Kidney (tissue), 14 donors: ENCODE results near the gene CENPA. TPM values are rescaled to one million over a fixed set of nuclear protein-coding genes. Genes with fewer than 3 reads are reported as not detected.
A peak's percentile ranks its signal among the peaks of the same experiment; 100 is the strongest.
"Not testable (repeated sequence)": the region's sequence is repeated elsewhere in the genome, so short reads cannot be mapped to it uniquely, and the experiment has no call there.

Source experiments
- DNase-seq, 5 donors: peaks; one replicate each; pipeline ENCODE4 v3.0.0-alpha.2; 2013 to 2020
- FAIRE-seq: peaks from 2 replicates; lab custom pipeline; 2012; peaks lifted over from hg19 to GRCh38; lab: Jason Lieb, UNC
- H3K27ac ChIP-seq, 2 donors: one replicate each; pipeline ENCODE4 v1.7.0; 2013; ENCODE audit warnings: low read depth in 2 of 2, low read length in 2 of 2, inconsistent platforms in 1 of 2
- H3K27me3 ChIP-seq: one replicate; pipeline ENCODE4 v1.7.1; 2013; ENCODE audit warnings: low read length, inconsistent platforms; ENCODE audit not compliant: control insufficient read depth, insufficient read depth
- H3K36me3 ChIP-seq, 3 donors: one replicate each; pipeline versions ENCODE4 v1.7.0 to v1.7.1; 2013; ENCODE audit warnings: low read length in 3 of 3, control low read depth in 1 of 3, inconsistent platforms in 1 of 3; ENCODE audit not compliant: insufficient read depth in 3 of 3, control insufficient read depth in 2 of 3
- H3K4me1 ChIP-seq, 3 donors: one replicate each; pipeline versions ENCODE4 v1.7.0 to v1.7.1; 2013; ENCODE audit warnings: low read length in 3 of 3, inconsistent platforms in 1 of 3, low read depth in 1 of 3; ENCODE audit not compliant: control insufficient read depth in 2 of 3, insufficient read depth in 2 of 3
- H3K4me3 ChIP-seq, 3 donors: one replicate each; pipeline versions ENCODE4 v1.7.0 to v1.8.1; 2013; ENCODE audit warnings: low read length in 3 of 3, control low read depth in 1 of 3, inconsistent platforms in 1 of 3
- H3K9ac ChIP-seq, 3 donors: one replicate each; pipeline versions ENCODE4 v1.7.0 to v1.7.1; 2013; ENCODE audit warnings: low read length in 3 of 3, control low read depth in 1 of 3, inconsistent platforms in 1 of 3
- H3K9me3 ChIP-seq, 3 donors: one replicate each; pipeline versions ENCODE4 v1.7.0 to v1.7.1; 2013; ENCODE audit warnings: low read length in 3 of 3, control low read depth in 1 of 3, inconsistent platforms in 1 of 3; ENCODE audit not compliant: control insufficient read depth in 2 of 3, insufficient read depth in 1 of 3
- CTCF ChIP-seq: IDR thresholded peaks from 3 replicates; pipeline ENCODE4 v1.5.1; 2012; ENCODE audit warnings: mild to moderate bottlenecking, moderate library complexity, borderline replicate concordance; ENCODE audit not compliant: insufficient read depth; ENCODE audit errors: extremely low read depth
- intact Hi-C: fragments of 100-400 bp; cut with DNase I; formaldehyde crosslinking; loops from one replicate; pipeline ENCODE4 v1.11.1; 2022
- polyA plus RNA-seq: library from polyadenylated mRNA; stranded (reverse); fragments of 350-450 nt; fragmentation: Illumina TruSeq; extraction: RNeasy Lipid Tissue Mini Kit (QIAGEN cat#74804); gene quantifications from one replicate; pipeline ENCODE4 v1.2.3, GENCODE V29; 2014; ENCODE audit warnings: low read depth, low replicate concordance; ENCODE audit not compliant: insufficient read depth
- total RNA-seq: library from RNA; stranded (reverse); fragmentation: NEBNext Ultra II Directional; extraction: Animal tissue kit (Norgen Biotek cat#: 25700); gene quantifications from one replicate; pipeline ENCODE4 v1.2.1, GENCODE V29; 2021
- donor health status: control.
- donor health status: control.
- donor health status: control.
- donor health status: control.
- donor health status: control.
- donor health status: DM: yes; HTN: yes; CAD: no.
- donor health status: Normal renal cell carcinoma (clear cell type).

The CENPA gene
- total and polyA plus RNA-seq, 2 donors from 2014 or later = 0.63 TPM; not detected in 1

DNA sequence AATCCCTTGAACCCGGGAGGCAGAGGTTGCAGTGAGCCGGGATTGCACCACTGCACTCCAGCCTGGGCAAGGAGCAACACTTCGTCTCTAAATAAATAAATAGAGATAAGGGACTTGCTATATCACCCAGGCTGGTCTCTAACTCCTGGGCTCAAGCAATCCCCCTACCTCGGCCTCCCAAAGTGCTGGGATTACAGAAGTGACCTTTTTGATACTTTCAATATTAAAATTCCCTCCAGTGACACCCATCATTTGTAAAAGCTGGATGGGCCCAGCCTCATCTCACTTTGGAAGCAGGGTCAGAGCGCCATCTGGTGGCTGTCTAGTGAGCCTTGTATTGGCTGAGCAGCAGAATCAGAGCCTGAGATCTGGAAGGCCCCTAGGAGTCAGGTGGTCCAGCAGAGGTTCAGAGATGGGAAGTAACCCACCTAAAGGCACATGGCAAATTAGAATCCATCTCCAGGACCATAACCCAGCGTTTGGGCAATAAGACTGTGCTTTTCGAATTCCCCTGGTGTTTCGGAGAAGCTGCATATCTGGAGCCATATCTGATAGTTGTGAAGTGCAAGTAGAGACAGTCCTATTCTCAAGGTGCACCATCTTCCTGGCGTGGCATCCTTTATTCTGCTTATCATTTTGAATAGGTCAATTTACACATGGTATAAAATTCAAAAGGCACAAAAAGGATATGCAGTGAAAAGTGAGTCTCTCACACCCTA lies 40.1 kb upstream of the CENPA start:
- no peak overlapping the region for H3K27ac ChIP-seq
- no peaks in the 10 kb centered on the region for H3K27me3 ChIP-seq
- H3K4me3 ChIP-seq = no peak overlapping the region
- no peaks in the 10 kb centered on the region for H3K9me3 ChIP-seq
- DNase-seq = peak; percentile 84 to 91 (median 86)
- no peaks in the 10 kb centered on the region for H3K36me3 ChIP-seq
- intact Hi-C loops = no loop called here
- TF ChIP-seq CTCF = peak; percentile 92
- no peak overlapping the region for H3K9ac ChIP-seq
- H3K4me1 ChIP-seq = no peaks in the 10 kb centered on the region
- no peak for FAIRE-seq

DNA sequence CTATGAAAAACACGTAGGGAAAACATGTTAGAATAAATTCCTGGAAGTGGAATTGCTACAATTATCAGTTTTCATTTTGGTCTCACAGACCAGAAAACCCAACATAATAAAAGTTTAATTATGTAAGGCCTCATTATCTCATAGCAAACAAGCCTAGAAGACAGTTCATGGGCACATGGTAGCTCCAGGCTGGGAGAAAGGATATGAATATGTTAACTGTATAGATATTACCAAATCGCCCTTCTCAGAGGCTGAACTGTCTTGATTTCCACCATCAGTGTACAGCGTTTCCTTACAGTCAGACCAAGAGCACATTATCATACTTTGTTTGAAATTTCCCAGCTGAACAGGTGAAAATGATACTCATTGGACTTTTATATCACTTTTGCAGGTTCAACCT lies 38.9 kb upstream of the CENPA start:
- no peak overlapping the region for H3K4me3 ChIP-seq
- no peak overlapping the region for H3K27ac ChIP-seq
- H3K4me1 ChIP-seq = no peaks in the 10 kb centered on the region
- no peaks in the 10 kb centered on the region for H3K9me3 ChIP-seq
- no peak for TF ChIP-seq CTCF
- intact Hi-C loops = no loop called here
- no peak overlapping the region for H3K9ac ChIP-seq
- DNase-seq (no peak), FAIRE-seq (no peak)
- H3K36me3 ChIP-seq = no peaks in the 10 kb centered on the region
- H3K27me3 ChIP-seq = no peaks in the 10 kb centered on the region

DNA sequence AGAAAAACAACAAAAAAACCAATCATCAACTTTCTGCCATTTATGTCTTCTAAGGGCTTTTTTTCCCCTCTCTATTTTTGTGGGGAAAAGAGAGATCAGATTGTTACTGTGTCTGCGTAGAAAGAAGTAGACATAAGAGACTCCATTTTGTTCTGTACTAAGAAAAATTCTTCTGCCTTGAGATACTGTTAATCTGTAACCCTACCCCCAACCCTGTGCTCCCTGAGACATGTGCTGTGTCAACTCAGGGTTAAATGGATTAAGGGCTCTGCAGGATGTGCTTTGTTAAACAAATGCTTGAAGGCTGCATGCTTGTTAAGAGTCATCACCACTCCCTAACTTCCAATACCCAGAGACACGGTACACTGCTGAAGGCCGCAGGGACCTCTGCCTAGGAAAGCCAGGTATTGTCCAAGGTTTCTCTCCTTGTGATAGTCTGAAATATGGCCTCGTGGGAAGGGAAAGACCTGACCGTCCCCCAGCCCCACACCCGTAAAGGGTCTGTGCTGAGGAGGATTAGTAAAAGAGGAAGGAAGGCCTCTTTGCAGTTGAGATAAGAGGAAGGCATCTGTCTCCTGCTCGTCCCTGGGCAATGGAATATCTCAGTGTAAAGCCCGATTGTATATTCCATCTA lies 36.0 kb upstream of the CENPA start:
- intact Hi-C loops, H3K9ac ChIP-seq, H3K27me3 ChIP-seq, H3K9me3 ChIP-seq, H3K36me3 ChIP-seq, FAIRE-seq, H3K4me1 ChIP-seq, H3K27ac ChIP-seq, DNase-seq, H3K4me3 ChIP-seq: not testable (repeated sequence)

GRCh38 chr2:26750467-26750866 lies 35.4 kb upstream of the CENPA start:
- H3K27ac ChIP-seq, H3K9me3 ChIP-seq, DNase-seq, H3K36me3 ChIP-seq, H3K27me3 ChIP-seq, H3K9ac ChIP-seq, H3K4me3 ChIP-seq, H3K4me1 ChIP-seq, FAIRE-seq, intact Hi-C loops: not testable (repeated sequence)
